H1 (cell line): ENCODE measurements around the gene SPATA33. TPM values are rescaled to one million over a fixed set of nuclear protein-coding genes. Genes with fewer than 3 reads are reported as not detected.
"Not testable (repeated sequence)": the region's sequence is repeated elsewhere in the genome, so short reads cannot be mapped to it uniquely, and the experiment has no call there.

Experiments used
- CTCF ChIA-PET: fragments of 300-600 bp; sonication (Branson Sonifier 250); formaldehyde crosslinking; loops from one replicate; lab custom pipeline; 2021; ENCODE audit not compliant: partially characterized antibody; lab: Charles Lee
- POLR2A ChIA-PET: fragments of 300-600 bp; sonication (Branson Sonifier 250); formaldehyde crosslinking; loops from one replicate; lab custom pipeline; 2021; ENCODE audit warnings: inconsistent platforms; ENCODE audit not compliant: partially characterized antibody; lab: Charles Lee
- DNase-seq, 2 experiments: peaks; one replicate each; pipeline versions ENCODE4 v3.0.0 to v3.0.0-alpha.2; 2010 to 2022; ENCODE audit warnings: low spot score in 2 of 2, low read depth in 1 of 2, mixed read lengths in 1 of 2
- FAIRE-seq: peaks from 2 replicates; lab custom pipeline; 2011; peaks lifted over from hg19 to GRCh38; lab: Jason Lieb, UNC
- H2AFZ ChIP-seq: 2 replicates; pipeline ENCODE4 v1.8.1; 2012; ENCODE audit warnings: low read length, inconsistent platforms
- H2AK5ac ChIP-seq: 2 replicates; pipeline ENCODE4 v1.6.1; 2013; ENCODE audit warnings: low read depth, low read length
- H2BK120ac ChIP-seq: replicated peaks from 2 replicates; pipeline ENCODE3; 2013; ENCODE audit warnings: low read depth, low read length, inconsistent platforms
- H2BK12ac ChIP-seq: 2 replicates; pipeline ENCODE4 v1.6.1; 2013; ENCODE audit warnings: low read depth, low read length
- H2BK15ac ChIP-seq: 2 replicates; pipeline ENCODE4 v1.6.1; 2013; ENCODE audit warnings: low read length
- H2BK20ac ChIP-seq: 2 replicates; pipeline ENCODE4 v1.6.1; 2013; ENCODE audit warnings: low read length
- H2BK5ac ChIP-seq: 2 replicates; pipeline ENCODE4 v1.6.1; 2013; ENCODE audit warnings: low read depth, low read length
- H3K14ac ChIP-seq: 2 replicates; pipeline ENCODE4 v1.6.1; 2013; ENCODE audit warnings: inconsistent platforms; ENCODE audit not compliant: insufficient read length
- H3K18ac ChIP-seq: 2 replicates; pipeline ENCODE4 v1.6.1; 2013; ENCODE audit warnings: low read length; ENCODE audit errors: extremely low read depth
- H3K23ac ChIP-seq: 2 replicates; pipeline ENCODE4 v1.6.1; 2013; ENCODE audit warnings: inconsistent platforms; ENCODE audit not compliant: insufficient read length
- H3K23me2 ChIP-seq: 2 replicates; pipeline ENCODE4 v1.6.1; 2013; ENCODE audit warnings: low read depth, low read length
- H3K27ac ChIP-seq: 2 replicates; pipeline ENCODE4 v1.6.1; 2011; ENCODE audit warnings: low read depth, low read length, inconsistent platforms
- H3K27me3 ChIP-seq, 4 experiments: replicated peaks in 1 of 4; 1 replicate in 1 of 4; 2 replicates in 3 of 4; pipeline versions ENCODE4 v1.6.1 to v1.8.1; 2011 to 2013; ENCODE audit warnings: low read length in 3 of 4, mild to moderate bottlenecking in 3 of 4, inconsistent platforms in 2 of 4, mixed read lengths in 2 of 4, moderate library complexity in 1 of 4; ENCODE audit not compliant: control insufficient read depth in 3 of 4, insufficient read depth in 3 of 4; ENCODE audit errors: extremely low read depth in 1 of 4
- H3K36me3 ChIP-seq, 4 experiments: 2 replicates each; pipeline versions ENCODE4 v1.6.1 to v1.8.1; 2011 to 2013; ENCODE audit warnings: mild to moderate bottlenecking in 4 of 4, low read length in 3 of 4, moderate library complexity in 2 of 4, control low read depth in 1 of 4, inconsistent platforms in 1 of 4; ENCODE audit not compliant: insufficient read depth in 4 of 4, control insufficient read depth in 2 of 4
- H3K4ac ChIP-seq: replicated peaks from 2 replicates; pipeline ENCODE3; 2013; ENCODE audit warnings: low read length, low read depth, mixed read lengths, inconsistent platforms; ENCODE audit not compliant: insufficient read length
- H3K4me1 ChIP-seq, 4 experiments: replicated peaks in 1 of 4; 1 replicate in 1 of 4; 2 replicates in 3 of 4; pipeline versions ENCODE4 v1.6.1 to v1.8.1; 2011 to 2013; ENCODE audit warnings: low read length in 3 of 4, inconsistent platforms in 2 of 4, mixed read lengths in 1 of 4; ENCODE audit not compliant: insufficient read depth in 4 of 4, control insufficient read depth in 3 of 4
- H3K4me2 ChIP-seq, 2 experiments: 2 replicates each; pipeline versions ENCODE4 v1.6.1 to v1.8.1; 2011 to 2013; ENCODE audit warnings: low read depth in 2 of 2, low read length in 2 of 2, control low read depth in 1 of 2, inconsistent platforms in 1 of 2, mild to moderate bottlenecking in 1 of 2; ENCODE audit not compliant: insufficient read depth in 1 of 2
- H3K4me3 ChIP-seq, 4 experiments: fragments of 200-600, 300-600 bp in 1 of 4; sonication (generic), shearing (Covaris generic), sonication (Bioruptor Twin) in 1 of 4; 2 replicates each; pipeline versions ENCODE4 v1.5.1 to v1.8.1; 2011 to 2016; ENCODE audit warnings: low read length in 4 of 4, low read depth in 3 of 4, control low read depth in 2 of 4, inconsistent platforms in 2 of 4, mild to moderate bottlenecking in 2 of 4, mixed read lengths in 1 of 4, moderate library complexity in 1 of 4; ENCODE audit not compliant: insufficient read depth in 2 of 4; ENCODE audit errors: extremely low read depth in 1 of 4
- H3K56ac ChIP-seq: replicated peaks from 2 replicates; pipeline ENCODE3; 2013; ENCODE audit warnings: low read depth, mild to moderate bottlenecking, mixed read lengths, low read length, inconsistent platforms; ENCODE audit not compliant: insufficient read length
- H3K79me1 ChIP-seq: 2 replicates; pipeline ENCODE4 v1.6.1; 2013; ENCODE audit warnings: low read depth, low read length, control low read depth
- H3K79me2 ChIP-seq, 2 experiments: 2 replicates each; pipeline versions ENCODE4 v1.6.1 to v1.8.1; 2012 to 2013; ENCODE audit warnings: low read length in 2 of 2, mild to moderate bottlenecking in 2 of 2, inconsistent platforms in 1 of 2; ENCODE audit not compliant: insufficient read depth in 2 of 2, control insufficient read depth in 1 of 2
- H3K9ac ChIP-seq, 4 experiments: replicated peaks in 1 of 4; 1 replicate in 1 of 4; 2 replicates in 3 of 4; pipeline versions ENCODE4 v1.6.1 to v1.8.1; 2011 to 2013; ENCODE audit warnings: low read depth in 3 of 4, low read length in 3 of 4, control low read depth in 2 of 4, mild to moderate bottlenecking in 2 of 4, moderate library complexity in 2 of 4, inconsistent platforms in 1 of 4; ENCODE audit errors: extremely low read depth in 1 of 4
- H3K9me3 ChIP-seq, 2 experiments: 2 replicates each; pipeline versions ENCODE4 v1.6.1 to v1.8.1; 2012 to 2013; ENCODE audit warnings: mild to moderate bottlenecking in 2 of 2, moderate library complexity in 2 of 2, control low read depth in 1 of 2, inconsistent platforms in 1 of 2, low read depth in 1 of 2, low read length in 1 of 2, mixed read lengths in 1 of 2; ENCODE audit not compliant: insufficient read depth in 2 of 2
- H4K20me1 ChIP-seq, 2 experiments: replicated peaks in 1 of 2; 2 replicates each; pipeline versions ENCODE3 to v1.8.1; 2011 to 2013; ENCODE audit warnings: inconsistent platforms in 2 of 2, low read length in 2 of 2, mild to moderate bottlenecking in 1 of 2; ENCODE audit not compliant: insufficient read depth in 2 of 2, control insufficient read depth in 1 of 2
- H4K5ac ChIP-seq: 2 replicates; pipeline ENCODE4 v1.6.1; 2013; ENCODE audit warnings: low read length, low read depth, mixed read lengths, inconsistent platforms; ENCODE audit not compliant: insufficient read length
- H4K8ac ChIP-seq: 2 replicates; pipeline ENCODE4 v1.8.0; 2013; ENCODE audit warnings: mild to moderate bottlenecking, moderate library complexity, low read length, inconsistent platforms; ENCODE audit not compliant: insufficient read depth; ENCODE audit errors: extremely low read depth
- H4K91ac ChIP-seq: replicated peaks from 2 replicates; pipeline ENCODE3; 2013; ENCODE audit warnings: low read length, mixed read lengths, inconsistent platforms; ENCODE audit not compliant: insufficient read length
- WGBS, 2 experiments: shearing (Covaris generic) in 1 of 2; methylation state at CpG; one replicate each; pipeline versions ENCODE4 v1.1.6 to v1.1.7; 2013 to 2015; ENCODE audit warnings: low lambda C conversion rate in 2 of 2, mixed read lengths in 2 of 2, inconsistent platforms in 1 of 2, low coverage in 1 of 2, missing lambda C conversion rate in 1 of 2; ENCODE audit not compliant: insufficient replicate concordance in 2 of 2, insufficient coverage in 1 of 2, insufficient read length in 1 of 2; ENCODE audit errors: extremely low coverage in 1 of 2, missing lambda C conversion rate in 1 of 2; 5-methylcytosine and 5-hydroxymethylcytosine counted together
- polyA plus RNA-seq, 7 experiments: library from polyadenylated mRNA; depleted of rRNA in 3 of 7; stranded (reverse) in 5 of 7; unstranded in 2 of 7; fragments of >200 nt in 5 of 7; fragments of 200-250 nt in 2 of 7; gene quantifications; 1 replicate in 5 of 7; 2 replicates in 1 of 7; 4 replicates in 1 of 7; pipeline versions ENCODE4 v1.2.1 to v1.2.3, GENCODE V29; 2011 to 2013; ENCODE audit warnings: missing spikeins in 2 of 7, mixed read lengths in 2 of 7
- total RNA-seq: library from RNA; stranded (reverse); fragmentation: NEBNext Ultra II Directional; extraction: Animal tissue kit (Norgen Biotek cat#: 25700); gene quantifications from 2 replicates; pipeline ENCODE4 v1.2.1, GENCODE V29; 2021

SPATA33 gene
- total and polyA plus RNA-seq, 2 of the 8 experiments (the other 6 are each of a cell fraction or from before 2014, with no cell fraction given): 5.4 to 16.9 TPM

DNA sequence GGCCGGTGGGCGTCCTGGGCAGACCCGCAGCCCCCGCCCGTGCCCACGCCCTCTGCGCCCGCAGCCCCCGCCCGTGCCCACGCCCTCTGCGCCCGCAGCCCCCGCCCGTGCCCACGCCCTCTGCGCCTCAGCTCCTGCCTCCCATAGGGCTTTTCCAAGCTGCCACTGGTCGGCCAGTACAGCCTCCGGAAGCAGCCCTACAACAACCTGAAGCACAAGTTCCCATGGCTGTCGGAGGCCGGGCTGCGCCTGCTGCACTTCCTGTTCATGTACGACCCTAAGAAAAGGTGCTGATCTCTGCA, 37.1 kb downstream of the SPATA33 start:
- H2AFZ ChIP-seq, H3K27ac ChIP-seq, H3K23ac ChIP-seq, H3K4me1 ChIP-seq, H3K9me3 ChIP-seq, H3K4me3 ChIP-seq, H3K79me1 ChIP-seq, H3K27me3 ChIP-seq, H3K23me2 ChIP-seq, H4K8ac ChIP-seq, H3K14ac ChIP-seq, H2BK15ac ChIP-seq, H2BK12ac ChIP-seq, H3K4me2 ChIP-seq, H2BK120ac ChIP-seq, H4K5ac ChIP-seq, H2BK20ac ChIP-seq, FAIRE-seq, H2AK5ac ChIP-seq, H3K56ac ChIP-seq, H2BK5ac ChIP-seq, H3K4ac ChIP-seq, H3K18ac ChIP-seq, H3K9ac ChIP-seq, H4K91ac ChIP-seq, H3K79me2 ChIP-seq, DNase-seq: not testable (repeated sequence)
- CTCF ChIA-PET: interaction anchor here (1.0 to 2.0 kb wide), 5 partner anchors 8 to 216 kb away, joined by 3 to 5 read pairs (median 3); partner anchors contain the start of gene CDK10
- 95% methylated on average over 11 of the region's 23 CpGs; no CpG with 5 or more reads in 1 of the 2 experiments for WGBS, 2 experiments
- POLR2A ChIA-PET: interaction anchor here (0.6 to 6.6 kb wide), 11 partner anchors 8 to 133 kb away, joined by 3 to 36 read pairs (median 3); partner anchors contain the start of gene CDK10
- Histone ChIP-seq H3K36me3 (peaks cover 3 to 40% (median 17%) of the 10 kb centered on the region in 4 experiments; a peak in 7 of 8 replicates), H4K20me1 (peaks cover 0 to 23% of the 10 kb centered on the region in 2 experiments)
